Measurements from ENCODE around the gene YIPF3. TPM values are rescaled to one million over a fixed set of nuclear protein-coding genes. Genes with fewer than 3 reads are reported as not detected.

YIPF3 gene
- total RNA-seq, 4 donors from 2014 or later = 61.7 to 105 (median 77.9) TPM

- Histone ChIP-seq H3K36me3 (peaks cover 0 to 66% (median 45%) of the 10 kb centered on the region in 3 donors), H3K4me3 (peak overlapping the region; percentile 80 to 99 (median 94)), H3K4me1 (peaks cover 0 to 46% (median 24%) of the 10 kb centered on the region in 4 donors), H3K9me3 (no peaks in the 10 kb centered on the region), H3K27me3 (no peaks in the 10 kb centered on the region), H3K27ac (peak overlapping the region; percentile 59 to 93 (median 92))
- TF ChIP-seq POLR2A (IDR thresholded peaks at IDR 0.05) (no peak), CTCF (IDR thresholded peaks at IDR 0.05) (no peak), EP300 (IDR thresholded peaks at IDR 0.05) (no peak)
- no peak for DNase-seq (ENCODE audit: low spot score in 2 of 2)
- WGBS, 2 donors = 1 to 2% methylated on average over 9 to 10 of the region's 10 CpGs
Observed at GRCh38 chr6:43516367-43516696, 394 bp downstream of the YIPF3 start.

GRCh38 chr6:43515808-43516207 lies 918 bp downstream of the YIPF3 start:
- DNase-seq (ENCODE audit: low spot score in 2 of 2) = no peak
- 70 to 76% methylated on average over 9 of the region's 9 CpGs for WGBS, 2 donors
- no peak for TF ChIP-seq EP300 (IDR thresholded peaks at IDR 0.05)
- no peak for TF ChIP-seq POLR2A (IDR thresholded peaks at IDR 0.05)
- TF ChIP-seq CTCF (IDR thresholded peaks at IDR 0.05) = no peak
- Histone ChIP-seq H3K4me3 (peak overlapping the region; percentile 80 to 99 (median 94)), H3K9me3 (no peaks in the 10 kb centered on the region), H3K27ac (peak overlapping the region in 1 of 4 donors; percentile 93), H3K27me3 (no peaks in the 10 kb centered on the region), H3K4me1 (peaks cover 0 to 49% (median 24%) of the 10 kb centered on the region in 4 donors), H3K36me3 (peaks cover 0 to 66% (median 41%) of the 10 kb centered on the region in 3 donors)

- Histone ChIP-seq H3K4me1 (peaks cover 0 to 52% (median 24%) of the 10 kb centered on the region in 4 donors), H3K9me3 (no peaks in the 10 kb centered on the region), H3K4me3 (no peak overlapping the region), H3K27me3 (no peaks in the 10 kb centered on the region), H3K36me3 (peaks cover 0 to 52% (median 31%) of the 10 kb centered on the region in 3 donors), H3K27ac (no peak overlapping the region)
- WGBS, 2 donors = 73 to 78% methylated on average over 10 to 11 of the region's 11 CpGs
- TF ChIP-seq CTCF (IDR thresholded peaks at IDR 0.05) = no peak
- TF ChIP-seq POLR2A (IDR thresholded peaks at IDR 0.05) = no peak
- no peak for TF ChIP-seq EP300 (IDR thresholded peaks at IDR 0.05)
- DNase-seq (ENCODE audit: low spot score in 2 of 2) = no peak
Observed at GRCh38 chr6:43511824-43512415, 4.8 kb downstream of the YIPF3 start.

- Histone ChIP-seq H3K9me3 (no peaks in the 10 kb centered on the region), H3K36me3 (peaks cover 0 to 57% (median 31%) of the 10 kb centered on the region in 3 donors), H3K4me1 (peaks cover 0 to 52% (median 21%) of the 10 kb centered on the region in 4 donors), H3K27ac (peak overlapping the region in 3 of 4 donors; percentile 64 to 81 (median 71)), H3K27me3 (no peaks in the 10 kb centered on the region), H3K4me3 (peak overlapping the region; percentile 56 to 91 (median 64))
- no peak for DNase-seq (ENCODE audit: low spot score in 2 of 2)
- 85 to 90% methylated on average over 8 to 9 of the region's 10 CpGs for WGBS, 2 donors
- no peak for TF ChIP-seq POLR2A (IDR thresholded peaks at IDR 0.05)
- TF ChIP-seq EP300 (IDR thresholded peaks at IDR 0.05) = no peak
- no peak for TF ChIP-seq CTCF (IDR thresholded peaks at IDR 0.05)
Observed at GRCh38 chr6:43510827-43511163, 5.9 kb downstream of the YIPF3 start.

GRCh38 chr6:43509984-43510826 lies 6.5 kb downstream of the YIPF3 start, which contains the start of gene LRRC73:
LRRC73 (minus strand) TSS chr6:43510346; CDS start chr6:43509785, 561 bp downstream.
- Histone ChIP-seq H3K4me1 (peaks cover 0 to 46% (median 15%) of the 10 kb centered on the region in 4 donors), H3K9me3 (no peaks in the 10 kb centered on the region), H3K27me3 (no peaks in the 10 kb centered on the region), H3K36me3 (peaks cover 0 to 57% (median 27%) of the 10 kb centered on the region in 3 donors), H3K27ac (peak within 1 kb of the TSS in 3 of 4 donors; percentile 64 to 81 (median 71)), H3K4me3 (peak within 1 kb of the TSS; percentile 56 to 91 (median 64))
- DNase-seq (ENCODE audit: low spot score in 2 of 2) = peak; percentile 65 to 76
- no peak for TF ChIP-seq CTCF (IDR thresholded peaks at IDR 0.05)
- peak in 1 of 2 donors; percentile 44 for TF ChIP-seq EP300 (IDR thresholded peaks at IDR 0.05)
- TF ChIP-seq POLR2A (IDR thresholded peaks at IDR 0.05) = peak in 1 of 2 donors; percentile 46
- WGBS, 2 donors = 4% methylated on average over 37 to 72 of the region's 96 CpGs
